GM18867 (cell line): Measurements from ENCODE around the gene PLEKHH2.
A peak's percentile ranks its signal among the peaks of the same experiment; 100 is the strongest.
"Not testable (repeated sequence)": the region's sequence is repeated elsewhere in the genome, so short reads cannot be mapped to it uniquely, and the experiment has no call there.

Experiments used
- ATAC-seq: cut with Tn5 transposase; IDR thresholded peaks from one replicate; pipeline ENCODE4 v1.9.1; 2021; ENCODE audit warnings: mild to moderate bottlenecking, moderate library complexity; ENCODE audit not compliant: unreplicated experiment

PLEKHH2 gene

DNA sequence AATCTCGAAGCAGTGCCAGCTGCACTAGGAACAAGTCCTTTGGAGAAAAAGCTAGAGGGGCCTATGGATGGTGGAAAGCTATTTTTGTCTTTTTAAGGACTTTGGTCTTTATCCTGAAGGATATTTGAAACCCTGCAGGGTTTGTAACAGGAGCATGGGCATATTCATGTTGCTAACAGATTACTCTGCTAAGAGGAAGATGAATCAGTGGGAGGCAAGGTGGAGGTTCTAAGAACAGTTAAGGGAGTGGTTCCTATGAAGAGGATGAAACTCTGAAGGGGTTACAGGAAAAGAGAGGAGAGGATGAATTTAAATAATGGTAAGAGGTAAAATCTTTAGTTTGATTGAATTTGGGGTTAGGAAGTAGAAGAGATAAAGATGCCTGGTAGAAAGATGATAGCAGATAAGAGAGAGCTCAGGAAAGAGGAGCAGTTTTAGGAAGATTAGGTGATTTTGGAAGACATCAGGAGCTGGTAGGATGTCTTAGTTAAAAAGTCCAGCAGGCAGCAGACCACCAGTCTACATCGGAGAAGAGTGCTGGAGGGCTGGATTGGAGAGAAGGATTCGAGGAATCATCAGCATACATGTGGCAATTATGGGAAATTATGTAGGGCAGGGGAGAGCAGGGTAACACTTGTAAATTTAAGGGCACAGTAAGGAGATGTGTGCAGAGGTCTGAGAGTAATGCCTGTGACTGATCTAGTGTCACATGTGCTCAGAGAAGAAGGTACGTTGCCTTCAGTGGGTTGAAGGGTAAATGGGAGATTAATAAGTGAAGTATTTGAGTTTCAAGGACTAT, 78.4 kb downstream of the PLEKHH2 start:
- ATAC-seq = no peak

DNA sequence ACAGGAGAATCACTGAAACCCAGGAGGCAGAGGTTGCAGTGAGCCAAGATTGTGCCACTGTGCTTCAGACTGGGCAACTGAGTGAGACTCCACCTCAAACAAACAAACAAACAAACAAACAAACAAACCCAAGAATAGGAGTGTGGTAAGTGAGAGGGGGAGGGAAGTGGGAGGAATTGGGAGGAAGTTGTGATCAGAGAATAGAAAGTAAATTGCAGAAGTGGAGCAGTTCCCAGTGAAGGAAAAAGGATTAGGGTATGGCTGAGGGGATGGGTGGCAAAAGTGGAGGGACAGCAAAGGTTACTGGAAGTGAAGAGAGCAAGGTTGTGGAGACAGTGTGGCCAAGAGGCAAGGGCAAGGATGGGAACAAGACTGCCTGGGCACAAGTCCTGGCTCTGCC, 80.3 kb downstream of the PLEKHH2 start:
- ATAC-seq = no peak

DNA sequence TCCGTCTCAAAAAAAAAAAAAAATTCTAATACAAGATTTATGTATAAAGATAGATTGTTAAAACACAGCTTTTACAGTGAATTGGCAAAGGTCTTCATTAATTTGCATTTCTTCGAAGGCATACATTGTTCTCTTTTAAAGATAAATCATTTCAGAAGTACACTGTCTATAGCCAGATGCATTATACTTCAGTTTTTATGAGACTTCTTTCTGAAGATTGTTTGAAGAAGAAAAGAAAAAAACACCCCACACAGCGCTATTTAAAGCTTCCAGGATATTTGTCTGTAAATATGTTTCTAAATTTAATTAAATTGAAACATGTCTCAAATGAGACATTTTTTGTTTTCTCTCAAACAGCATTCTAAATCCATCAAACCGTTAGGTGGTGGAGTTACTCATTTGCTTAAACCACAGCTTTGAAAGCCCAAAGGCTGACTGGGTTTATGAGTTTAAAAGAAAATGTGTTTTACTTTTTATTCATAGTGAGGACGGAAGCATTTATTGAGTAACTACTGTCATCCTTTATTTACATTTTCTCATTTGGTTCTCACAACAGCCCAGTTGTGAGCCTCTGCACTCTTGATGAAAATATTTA, 81.6 kb downstream of the PLEKHH2 start:
- peak; percentile 78 for ATAC-seq

DNA sequence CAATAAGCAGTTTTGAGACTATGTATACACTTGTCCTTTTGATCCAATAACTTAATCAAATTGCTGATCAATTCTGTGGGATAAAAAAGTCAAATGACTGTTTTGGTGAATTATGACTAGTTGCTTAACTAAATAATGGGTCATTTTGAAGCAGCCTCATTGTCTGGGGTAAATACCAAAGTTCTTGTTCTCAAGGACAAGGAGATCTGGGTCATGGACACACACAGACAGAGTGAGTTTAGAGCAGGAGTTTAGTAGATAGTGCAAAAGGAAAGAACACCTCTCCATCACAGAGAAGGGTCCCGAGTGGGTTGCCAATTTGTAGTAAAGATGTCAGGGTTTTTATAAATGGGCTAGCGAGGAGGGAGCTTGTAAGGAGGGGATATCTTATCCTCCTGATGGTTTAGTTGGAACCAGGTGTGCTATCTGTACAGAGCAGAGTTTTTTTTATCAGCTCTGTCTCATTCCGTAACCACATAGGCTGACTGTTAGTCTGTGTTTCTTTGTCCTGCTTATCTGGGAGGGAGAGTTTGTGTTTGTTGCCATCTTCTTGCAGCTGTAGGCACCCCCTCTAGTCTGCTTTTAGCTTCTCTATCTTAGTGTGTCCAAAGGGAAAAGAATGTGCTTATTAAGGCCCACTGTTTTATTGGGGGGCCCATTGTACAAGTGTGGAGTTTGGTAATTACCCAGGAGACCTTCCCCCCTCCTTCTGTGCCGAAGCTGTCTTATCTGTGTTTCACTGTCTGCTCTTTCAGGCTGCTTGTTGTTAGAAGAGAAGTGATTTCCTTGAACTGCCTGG, 87.9 kb downstream of the PLEKHH2 start:
- no peak for ATAC-seq

DNA sequence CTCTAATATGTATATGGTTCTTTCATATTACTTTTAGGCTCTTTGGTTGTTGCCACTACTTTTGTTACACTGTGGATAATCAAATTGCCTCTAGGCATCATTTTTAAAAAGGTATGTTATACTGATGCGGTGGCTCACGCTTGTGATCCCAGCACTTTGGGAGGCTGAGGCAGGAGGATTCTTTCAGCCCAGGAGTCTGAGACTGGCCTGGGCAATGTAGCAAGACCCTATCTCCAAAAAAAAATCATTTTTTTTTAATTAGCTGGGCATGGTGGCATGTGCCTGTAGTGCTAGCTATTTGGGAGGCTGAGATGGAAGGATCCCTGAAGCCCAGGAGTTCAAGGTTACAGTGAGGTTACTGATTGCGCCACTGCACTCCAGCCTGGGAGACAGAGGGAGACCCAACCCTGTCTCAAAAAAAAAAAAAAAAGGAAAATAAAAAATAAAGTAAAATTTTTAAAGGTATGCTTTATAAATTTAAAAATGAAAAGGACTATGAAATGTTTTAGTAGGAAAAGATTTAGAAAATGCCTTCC, 88.7 kb downstream of the PLEKHH2 start:
- ATAC-seq = no peak

DNA sequence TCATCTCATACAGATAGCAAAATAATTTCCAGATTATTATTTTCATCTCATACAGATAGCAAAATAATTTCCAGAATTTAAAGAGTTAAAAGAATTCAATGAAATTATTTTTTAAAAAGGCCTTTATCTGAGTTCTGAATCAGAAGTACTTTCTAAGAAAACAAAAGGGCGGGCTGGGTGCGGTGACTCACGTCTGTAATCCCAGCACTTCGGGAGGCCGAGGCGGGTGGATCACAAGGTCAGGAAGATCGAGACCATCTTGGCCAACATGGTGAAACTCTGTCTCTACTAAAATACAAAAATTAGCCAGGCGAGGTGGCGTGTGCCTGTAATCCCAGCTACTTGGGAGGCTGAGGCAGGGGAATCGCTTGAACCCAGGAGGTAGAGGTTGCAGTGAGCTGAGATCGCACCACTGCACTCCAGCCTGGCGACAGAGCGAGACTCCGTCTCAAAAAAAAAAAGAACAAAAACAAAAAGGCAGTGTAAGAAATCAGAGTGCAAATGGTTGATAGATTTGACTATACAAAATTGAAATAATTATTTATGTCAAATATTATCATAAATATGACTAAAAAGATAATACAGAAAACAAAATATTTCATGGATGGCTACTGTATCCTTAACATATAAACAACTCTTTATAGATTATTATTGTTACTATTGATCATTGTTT, 90.0 kb downstream of the PLEKHH2 start:
- not testable (repeated sequence) for ATAC-seq

DNA sequence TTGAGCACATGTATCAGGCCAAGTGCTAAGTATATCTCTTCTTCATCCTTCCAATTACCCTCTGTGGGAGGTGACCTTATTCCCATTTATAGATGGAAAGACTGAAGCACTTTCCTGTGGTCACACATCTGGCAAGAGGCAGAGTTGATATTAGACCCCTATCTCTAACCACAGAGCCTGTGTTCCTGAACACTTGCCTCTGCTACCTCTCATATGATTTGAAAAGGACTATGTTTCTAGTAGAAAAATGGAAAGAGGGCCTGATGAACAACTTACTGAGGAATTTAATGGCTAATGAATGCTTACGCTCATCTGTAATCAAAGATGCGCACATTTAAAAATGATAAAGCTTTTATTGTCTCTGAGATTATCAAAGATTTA, 90.6 kb downstream of the PLEKHH2 start:
- no peak for ATAC-seq

DNA sequence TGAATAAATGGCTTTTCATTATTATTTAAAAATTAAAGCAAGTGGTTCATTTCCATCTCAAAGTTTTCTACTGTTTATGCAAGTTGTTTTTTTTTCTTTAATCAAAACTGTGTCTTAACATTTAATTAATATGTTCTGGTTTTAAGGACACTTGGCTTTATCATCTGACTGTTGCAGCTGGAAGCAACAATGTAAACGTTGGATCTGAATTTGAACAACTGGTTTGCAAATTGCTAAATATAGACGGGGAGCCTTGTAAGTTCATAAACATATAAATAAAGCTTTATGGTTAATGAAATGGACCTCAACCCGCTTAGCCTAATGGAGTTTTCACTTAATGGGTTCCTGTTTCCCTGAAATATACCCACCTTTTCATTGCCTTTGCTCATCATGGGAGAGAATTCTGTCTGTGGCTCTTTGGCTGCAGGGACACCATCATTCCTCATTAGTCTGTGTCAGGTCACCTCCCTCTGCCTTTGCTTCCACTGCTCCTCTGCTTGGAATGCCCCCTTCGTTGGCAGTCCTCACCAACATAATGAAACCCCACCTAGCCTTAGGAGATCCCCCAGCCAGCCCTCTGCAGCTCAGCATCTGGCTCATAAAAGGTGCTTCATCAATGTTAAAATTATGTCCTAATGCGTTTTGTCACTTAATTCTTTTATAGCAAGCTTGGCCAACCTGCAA, 92.6 kb downstream of the PLEKHH2 start:
- no peak for ATAC-seq

DNA sequence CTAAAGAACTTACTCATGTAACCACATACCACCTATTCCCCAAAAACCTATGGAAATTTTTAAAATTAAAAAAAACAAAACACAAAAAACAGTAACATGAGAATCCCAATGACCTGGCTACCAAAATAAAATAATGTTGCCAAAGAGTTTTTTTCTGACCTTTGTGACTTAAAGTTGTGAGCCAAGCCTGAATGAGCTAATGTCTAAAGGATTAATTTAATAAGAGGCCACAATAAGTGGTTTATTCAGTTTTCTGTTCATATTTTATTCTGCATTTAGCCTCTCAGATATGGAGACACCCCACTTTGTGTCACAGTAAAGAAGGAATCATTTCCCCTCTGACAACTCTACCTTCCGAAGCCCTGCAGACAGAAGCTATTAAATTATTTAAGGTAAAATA, 94.2 kb downstream of the PLEKHH2 start:
- no peak for ATAC-seq

DNA sequence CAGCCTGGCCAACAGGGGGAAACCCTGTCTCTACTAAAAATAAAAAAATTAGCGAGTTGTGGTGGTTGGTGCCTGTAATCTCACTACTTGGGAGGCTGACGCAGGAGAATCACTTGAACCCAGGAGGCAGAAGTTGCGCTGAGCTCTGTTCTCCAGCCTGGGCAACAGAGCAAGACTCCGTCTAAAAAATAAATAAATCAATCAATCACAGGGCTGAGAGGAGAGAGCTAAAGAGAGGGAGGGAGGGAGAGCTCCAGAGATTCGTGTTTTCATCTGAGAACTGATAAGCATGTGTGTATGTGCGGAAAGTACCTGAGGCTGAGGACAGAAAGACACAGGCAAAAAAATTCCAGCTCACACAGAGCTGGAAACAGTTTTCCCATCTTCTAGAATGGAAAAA, 99.6 kb downstream of the PLEKHH2 start:
- no peak for ATAC-seq

DNA sequence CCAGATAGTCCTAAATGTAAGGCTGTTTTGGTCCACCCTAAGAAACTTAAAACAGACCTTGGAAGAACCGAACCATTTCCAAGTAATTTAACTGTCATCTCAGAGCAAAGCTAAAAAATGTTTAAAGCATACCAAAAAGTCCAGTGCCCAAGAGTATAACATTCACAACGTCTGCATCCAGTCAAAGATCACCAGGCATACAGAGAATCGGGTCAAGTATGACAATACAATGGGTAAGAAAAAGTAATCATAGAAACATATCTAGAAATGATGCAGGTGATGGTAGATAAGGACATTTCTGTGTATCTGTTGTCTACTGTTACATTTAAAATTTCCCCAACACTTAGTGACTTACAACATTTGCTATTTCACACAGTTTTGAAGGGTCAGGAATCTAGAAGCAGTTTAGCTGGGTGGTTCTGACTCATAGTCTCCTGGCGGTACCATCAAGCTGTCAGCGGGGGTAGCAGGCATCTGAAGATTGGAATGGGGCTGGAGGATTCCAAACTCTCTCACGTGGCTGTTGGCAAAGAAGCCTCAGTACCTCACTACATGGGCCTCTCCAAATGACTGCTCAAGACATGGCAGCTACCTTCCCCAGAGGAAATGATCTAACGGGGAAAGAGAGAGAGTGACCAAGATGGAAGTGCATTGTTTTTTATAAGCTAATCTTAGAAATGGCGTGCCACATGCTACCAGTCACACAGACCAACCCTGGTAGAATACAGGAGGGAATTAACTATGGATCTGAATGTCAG, 100.2 kb downstream of the PLEKHH2 start:
- no peak for ATAC-seq

DNA sequence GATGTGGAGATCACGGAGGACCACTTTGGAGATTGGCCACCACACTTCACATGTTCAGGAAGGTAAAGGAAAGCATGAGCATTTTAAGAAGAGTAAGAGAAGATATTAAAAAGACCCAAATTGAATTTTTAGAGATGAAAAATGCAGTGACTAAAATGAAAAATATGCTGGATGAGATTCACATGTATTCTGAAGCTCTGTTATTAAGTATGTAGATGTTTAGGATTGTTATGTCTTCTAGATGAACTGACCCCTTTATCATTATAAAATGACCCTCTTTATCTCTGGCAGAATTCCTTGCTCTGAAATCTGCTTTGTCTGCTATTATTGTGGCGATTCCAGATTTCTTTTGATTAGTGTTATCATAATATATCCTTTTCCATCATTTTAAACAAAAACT, 100.8 kb downstream of the PLEKHH2 start:
- no peak for ATAC-seq

DNA sequence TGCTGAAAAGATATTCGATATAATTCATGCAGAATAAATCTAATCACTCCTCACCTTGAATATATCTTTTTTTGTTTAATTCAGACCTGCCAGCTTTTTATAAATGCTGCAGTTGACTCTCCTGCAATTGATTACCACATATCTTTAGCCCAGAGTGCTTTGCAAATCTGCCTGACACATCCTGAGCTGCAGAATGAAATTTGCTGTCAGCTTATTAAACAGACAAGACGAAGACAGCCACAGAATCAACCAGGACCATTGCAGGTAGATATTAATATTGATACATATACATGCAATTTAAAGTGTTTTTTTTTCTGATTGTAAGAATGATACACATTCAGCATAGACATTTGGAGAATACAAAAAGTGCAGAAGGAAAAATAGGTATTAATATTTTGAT, 101.2 kb downstream of the PLEKHH2 start:
- ATAC-seq = no peak

DNA sequence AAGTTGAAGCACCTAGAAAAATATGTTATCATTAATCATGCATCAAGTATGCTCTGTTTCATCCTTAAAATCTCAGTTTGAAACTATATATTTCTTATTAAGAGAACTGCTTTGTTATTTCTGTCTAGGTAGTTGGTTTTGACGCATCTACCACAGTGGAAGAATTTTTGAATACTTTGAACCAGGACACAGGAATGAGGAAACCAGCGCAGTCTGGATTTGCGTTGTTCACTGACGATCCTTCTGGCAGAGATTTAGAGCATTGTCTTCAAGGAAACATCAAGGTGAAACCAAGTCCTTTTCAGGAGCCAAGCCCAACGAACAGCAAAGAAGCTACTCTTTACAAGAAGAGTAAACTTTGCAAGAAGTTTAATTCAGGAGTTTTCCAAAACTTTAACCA, 106.6 kb downstream of the PLEKHH2 start:
- no peak for ATAC-seq

DNA sequence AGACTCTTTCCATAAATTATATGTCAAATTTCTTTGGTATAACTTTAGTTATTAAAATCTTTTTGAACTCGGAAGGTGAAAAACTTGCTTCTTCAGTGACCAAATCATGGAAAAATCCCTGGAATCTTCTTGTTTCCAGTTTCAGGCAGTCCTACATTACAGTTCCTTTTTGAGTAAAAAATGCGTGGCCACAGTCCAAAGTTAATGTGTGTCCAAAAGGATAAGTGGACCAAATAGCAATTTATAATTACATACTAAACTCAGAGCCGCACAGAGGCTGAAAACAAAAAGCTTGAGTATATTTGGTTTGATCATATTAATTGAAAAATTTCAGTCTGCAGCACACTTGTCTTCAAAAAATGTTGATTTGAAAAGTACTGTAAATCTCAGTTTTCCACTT, 108.4 kb downstream of the PLEKHH2 start:
- no peak for ATAC-seq

DNA sequence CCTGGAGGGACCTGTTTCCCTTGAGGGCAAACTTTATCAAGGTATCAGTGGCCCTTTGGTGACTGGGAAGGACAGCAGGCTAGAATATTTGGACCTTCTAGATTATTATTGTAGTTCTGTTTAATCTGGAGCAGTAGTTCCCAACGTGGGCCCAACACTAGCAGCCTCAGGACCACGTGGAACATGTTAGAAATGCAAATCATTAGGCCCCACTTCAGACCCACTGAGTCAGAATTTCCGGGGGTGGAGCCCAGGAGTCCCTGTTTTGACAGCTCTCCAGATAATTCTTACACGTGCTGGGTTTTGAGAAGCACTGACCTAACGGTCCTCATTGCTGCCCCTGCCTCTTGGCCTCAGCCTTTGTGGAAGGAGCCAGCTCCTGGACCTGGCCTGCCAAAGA, 111.3 kb downstream of the PLEKHH2 start:
- no peak for ATAC-seq

DNA sequence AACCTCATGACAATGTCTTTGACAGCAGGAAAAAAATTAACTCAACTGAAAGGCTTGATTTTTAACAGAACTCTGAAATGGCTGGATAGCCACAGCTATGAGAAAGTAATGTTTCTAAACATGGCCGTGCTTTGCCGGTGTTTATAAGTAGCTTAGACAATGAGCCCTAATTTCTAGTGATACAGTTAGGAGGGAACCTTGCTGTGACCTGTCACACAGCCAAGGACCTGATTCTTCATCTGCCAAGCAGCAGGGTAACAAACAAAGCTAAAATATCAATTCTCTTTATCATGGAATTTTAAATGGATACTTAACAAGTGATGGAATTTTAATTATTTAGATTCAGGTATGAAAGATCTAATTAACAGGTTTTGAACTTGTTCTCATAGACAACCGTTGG, 112.5 kb downstream of the PLEKHH2 start:
- ATAC-seq = no peak

DNA sequence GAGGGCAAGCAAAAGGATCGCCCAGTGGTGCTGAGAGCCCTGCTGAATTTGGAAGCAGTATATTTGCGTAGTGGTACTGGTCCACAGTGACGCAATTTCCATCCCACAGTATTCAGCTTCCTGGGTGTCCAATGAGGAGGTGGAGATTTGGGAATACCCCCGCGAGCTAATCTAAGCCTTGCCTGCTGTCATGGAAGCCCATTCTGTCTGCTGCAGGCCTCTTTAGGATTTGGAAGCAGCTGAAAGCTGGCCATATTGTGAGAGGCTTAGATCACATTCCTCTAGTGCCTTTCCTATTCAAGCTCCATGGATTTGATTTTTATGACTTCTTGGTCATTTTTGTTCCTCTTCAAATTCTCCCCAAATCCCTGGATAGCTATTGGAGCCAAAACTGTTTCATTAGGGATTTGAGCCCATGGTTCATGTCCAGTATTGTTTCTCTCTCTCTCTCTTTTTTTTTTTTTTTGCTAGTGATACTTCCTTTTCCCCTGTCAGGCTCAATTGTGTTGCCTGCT, 114.5 kb downstream of the PLEKHH2 start:
- no peak for ATAC-seq

DNA sequence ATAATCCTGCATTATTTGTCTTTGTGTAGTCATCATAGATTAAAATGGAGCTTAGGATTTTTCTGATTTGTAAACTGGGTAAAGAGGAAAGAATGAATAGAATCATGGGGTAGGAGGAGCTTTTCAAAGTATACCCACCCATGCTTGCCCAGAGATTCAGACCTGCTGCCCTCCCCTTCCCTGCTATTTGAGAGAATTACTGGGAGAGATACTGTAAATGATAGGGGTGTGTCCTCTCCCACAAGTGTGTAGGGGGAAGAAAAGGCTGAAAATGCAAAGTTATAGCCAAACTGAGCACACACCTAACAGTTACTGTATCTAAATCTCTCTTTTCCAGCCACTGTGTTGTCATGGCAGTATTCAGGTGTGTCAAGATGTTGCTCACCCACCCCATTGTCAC, 115.2 kb downstream of the PLEKHH2 start:
- no peak for ATAC-seq

DNA sequence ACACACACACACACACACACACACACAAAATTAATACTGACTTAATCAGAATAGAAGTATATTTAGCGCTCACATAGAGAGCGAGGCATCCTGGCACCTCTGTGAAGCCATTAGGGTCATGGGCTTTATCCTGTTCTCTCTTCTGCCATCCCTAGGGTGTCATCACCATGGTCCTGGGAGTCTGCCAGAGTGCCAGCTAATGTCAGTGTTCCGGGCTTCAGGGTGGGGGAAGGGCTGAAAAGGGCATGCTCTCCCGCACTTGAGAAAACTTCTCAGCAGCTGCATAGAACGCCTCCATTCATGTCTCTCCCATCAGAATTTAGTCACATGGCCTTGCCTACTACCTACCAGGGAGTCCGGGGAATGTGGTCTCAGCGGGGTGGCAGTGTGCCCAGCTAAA, 117.1 kb downstream of the PLEKHH2 start:
- ATAC-seq = no peak
